IMR-90 (cell line): ENCODE results near the gene APBB1IP. TPM values are rescaled to one million over a fixed set of nuclear protein-coding genes. Genes with fewer than 3 reads are reported as not detected.
A peak's percentile ranks its signal among the peaks of the same experiment; 100 is the strongest.

Experiments used
- ATAC-seq: fragments of 200-7000 bp; cut with Tn5 transposase; 2 replicates; pipeline ENCODE4 v1.9.1; 2020; ENCODE audit warnings: low read depth, mild to moderate bottlenecking, moderate library complexity
- BruUV-seq: library from RNA; stranded (reverse); fragments of 400-500 nt; replicated peaks from 2 replicates; lab custom pipeline; 2021; lab: Mats Ljungman, UMichigan
- CTCF ChIA-PET: fragments of 300-600 bp; formaldehyde crosslinking; extraction: SDS; loops from one replicate; lab custom pipeline; 2021; ENCODE audit warnings: antibody characterized with exemption; lab: Yijun Ruan, JAX
- POLR2A ChIA-PET: fragments of 300-600 bp; sonication (Branson Sonifier 250); formaldehyde crosslinking; loops from one replicate; lab custom pipeline; 2022; ENCODE audit warnings: antibody characterized with exemption; ENCODE audit not compliant: unreplicated experiment; lab: Charles Lee
- DNase-seq: peaks from one replicate; pipeline ENCODE4 v3.0.0; 2013
- H2AFZ ChIP-seq: replicated peaks from 2 replicates; pipeline ENCODE3; 2013; ENCODE audit warnings: low read length, mild to moderate bottlenecking; ENCODE audit not compliant: poor library complexity
- H2AK5ac ChIP-seq: 2 replicates; pipeline ENCODE4 v1.6.1; 2013; ENCODE audit warnings: low read depth, low read length, inconsistent platforms
- H2AK9ac ChIP-seq: replicated peaks from 2 replicates; pipeline ENCODE3; 2013; ENCODE audit warnings: mild to moderate bottlenecking, low read depth, low read length, moderate library complexity; ENCODE audit not compliant: poor library complexity
- H2BK120ac ChIP-seq: 2 replicates; pipeline ENCODE4 v1.6.1; 2013; ENCODE audit warnings: low read depth, low read length, inconsistent platforms
- H2BK15ac ChIP-seq: 3 replicates; pipeline ENCODE4 v1.6.1; 2013; ENCODE audit warnings: low read depth, low read length, inconsistent platforms
- H2BK20ac ChIP-seq: 2 replicates; pipeline ENCODE4 v1.6.1; 2013; ENCODE audit warnings: low read depth, mild to moderate bottlenecking, inconsistent platforms, low read length, moderate library complexity
- H2BK5ac ChIP-seq: 2 replicates; pipeline ENCODE4 v1.6.1; 2013; ENCODE audit warnings: mild to moderate bottlenecking, low read depth, low read length, inconsistent platforms; ENCODE audit not compliant: poor library complexity, severe bottlenecking
- H3K14ac ChIP-seq: replicated peaks from 2 replicates; pipeline ENCODE4 v1.6.1; 2013; ENCODE audit warnings: low read depth, low read length, inconsistent platforms
- H3K18ac ChIP-seq: 2 replicates; pipeline ENCODE4 v1.6.1; 2013; ENCODE audit warnings: low read depth, low read length, control low read depth
- H3K23ac ChIP-seq: 2 replicates; pipeline ENCODE4 v1.6.1; 2013; ENCODE audit warnings: low read depth, low read length, inconsistent platforms
- H3K27ac ChIP-seq: 2 replicates; pipeline ENCODE4 v1.5.1; 2013; ENCODE audit warnings: mild to moderate bottlenecking, control low read depth, low read length; ENCODE audit not compliant: insufficient read depth
- H3K27me3 ChIP-seq: 2 replicates; pipeline ENCODE4 v1.6.1; 2013; ENCODE audit warnings: low read length; ENCODE audit not compliant: control insufficient read depth, insufficient read depth
- H3K36me3 ChIP-seq: 2 replicates; pipeline ENCODE4 v1.6.1; 2013; ENCODE audit warnings: low read length, mixed read lengths; ENCODE audit not compliant: control insufficient read depth, insufficient read depth
- H3K4ac ChIP-seq: 2 replicates; pipeline ENCODE4 v1.6.1; 2013; ENCODE audit warnings: low read depth, low read length, inconsistent platforms
- H3K4me1 ChIP-seq: 2 replicates; pipeline ENCODE4 v1.6.1; 2013; ENCODE audit warnings: low read length, mixed read lengths; ENCODE audit not compliant: control insufficient read depth, insufficient read depth
- H3K4me2 ChIP-seq: 2 replicates; pipeline ENCODE4 v1.6.1; 2013; ENCODE audit warnings: low read depth, mild to moderate bottlenecking, control low read depth, low read length, moderate library complexity
- H3K4me3 ChIP-seq: 2 replicates; pipeline ENCODE4 v1.5.1; 2013; ENCODE audit warnings: low read depth, mild to moderate bottlenecking, control low read depth, low read length, moderate library complexity; ENCODE audit not compliant: insufficient read depth
- H3K56ac ChIP-seq: 2 replicates; pipeline ENCODE4 v1.6.1; 2013; ENCODE audit warnings: low read length, inconsistent platforms; ENCODE audit not compliant: insufficient read depth; ENCODE audit errors: extremely low read depth
- H3K79me1 ChIP-seq, 2 experiments: 2 replicates each; pipeline ENCODE4 v1.6.1; 2013; ENCODE audit warnings: low read length in 2 of 2, inconsistent platforms in 1 of 2, low read depth in 1 of 2
- H3K9ac ChIP-seq: 2 replicates; pipeline ENCODE4 v1.6.1; 2013; ENCODE audit warnings: low read depth, low read length, control low read depth
- H3K9me1 ChIP-seq: 2 replicates; pipeline ENCODE4 v1.6.1; 2013; ENCODE audit warnings: low read length, inconsistent platforms; ENCODE audit not compliant: insufficient read depth
- H3K9me3 ChIP-seq: 2 replicates; pipeline ENCODE4 v1.6.1; 2013; ENCODE audit warnings: low read length; ENCODE audit not compliant: control insufficient read depth, insufficient read depth
- H4K20me1 ChIP-seq: 2 replicates; pipeline ENCODE4 v1.6.1; 2013; ENCODE audit warnings: low read length, inconsistent platforms; ENCODE audit not compliant: insufficient read depth
- H4K5ac ChIP-seq: 2 replicates; pipeline ENCODE4 v1.6.1; 2013; ENCODE audit warnings: mild to moderate bottlenecking, low read depth, low read length, control low read depth
- H4K8ac ChIP-seq, 2 experiments: 2 replicates each; pipeline ENCODE4 v1.6.1; 2013; ENCODE audit warnings: low read depth in 2 of 2, low read length in 2 of 2, control low read depth in 1 of 2, inconsistent platforms in 1 of 2
- H4K91ac ChIP-seq: 2 replicates; pipeline ENCODE4 v1.6.1; 2013; ENCODE audit warnings: low read depth, low read length, inconsistent platforms; ENCODE audit not compliant: insufficient read depth
- CEBPB ChIP-seq: IDR thresholded peaks from 2 replicates; pipeline ENCODE4 v1.6.1; 2012; ENCODE audit warnings: low read depth, low read length, improper control_type of control experiment
- WGBS, 2 experiments: methylation state at CpG; one replicate each; pipeline versions ENCODE4 v1.1.5 to v1.1.7; 2013; ENCODE audit warnings: missing lambda C conversion rate in 2 of 2; ENCODE audit not compliant: insufficient read length in 1 of 2; ENCODE audit errors: extremely low coverage in 2 of 2; 5-methylcytosine and 5-hydroxymethylcytosine counted together
- dilution Hi-C: fragments of 300-500 bp; cut with HindIII; formaldehyde crosslinking; loops from one replicate; pipeline ENCODE4 v1.14.3; 2018; ENCODE audit warnings: low sequenced_read_pairs; ENCODE audit not compliant: unreplicated experiment
- in situ Hi-C: fragments of 300-500 bp; cut with MboI; formaldehyde crosslinking; loops from 3 replicates; pipeline ENCODE4 v1.14.3; 2019; ENCODE audit warnings: low sequenced_read_pairs, inconsistent platforms, mixed read lengths
- intact Hi-C: fragments of 100-400 bp; cut with micrococcal nuclease; formaldehyde crosslinking; loops from 2 replicates; pipeline ENCODE4 v1.10.0; 2022
- polyA plus RNA-seq, 3 experiments: library from polyadenylated mRNA; depleted of rRNA; stranded (reverse); fragments of >200 nt; gene quantifications; 2 replicates each; pipeline ENCODE4 v1.2.3, GENCODE V29; 2012; ENCODE audit warnings: low replicate concordance in 1 of 3
- total RNA-seq: library from RNA; depleted of rRNA; stranded (reverse); fragments of >200 nt; gene quantifications from 2 replicates; pipeline ENCODE4 v1.2.3, GENCODE V29; 2012
- TF ChIP-seq, protein P1 (sequence below): fragments of 150-350 bp; IDR thresholded peaks from 2 replicates; pipeline ENCODE4 v1.6.1; 2017; ENCODE audit warnings: mild to moderate bottlenecking, antibody characterized with exemption, low read length, low read depth
- TF ChIP-seq, protein P2 (sequence below): conservative IDR thresholded peaks from 2 replicates; pipeline ENCODE4 v1.5.1; 2012; ENCODE audit warnings: mild to moderate bottlenecking, low read depth, low read length, improper control_type of control experiment

Gene APBB1IP
- total and polyA plus RNA-seq, 2 of the 4 experiments (the other 2 are of a cell fraction) = not detected

DNA sequence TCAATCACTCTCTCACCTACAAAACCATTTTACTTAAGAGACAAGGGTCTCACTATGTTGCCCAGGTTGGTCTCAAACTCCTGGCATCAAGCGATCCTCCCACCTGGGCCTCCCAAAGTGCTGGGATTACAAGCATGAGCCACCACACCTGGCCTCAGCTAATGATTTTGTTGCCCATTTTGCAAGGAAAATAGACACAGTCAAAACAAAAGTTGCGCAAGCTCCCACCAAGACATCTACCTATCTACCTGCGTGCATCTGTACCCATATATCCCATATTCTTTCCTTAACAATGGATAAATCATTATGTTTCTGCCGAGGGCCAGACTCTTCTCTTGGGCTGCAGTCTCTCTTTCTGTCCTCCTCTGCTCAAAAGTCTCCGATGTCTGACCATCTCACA lies 67.3 kb downstream of the APBB1IP start:
- H3K23ac ChIP-seq = no peak overlapping the region
- no peak for ATAC-seq
- no TSS peak for BruUV-seq
- H3K9me1 ChIP-seq = no peaks in the 10 kb centered on the region
- peaks cover 11% of the 10 kb centered on the region for H3K9me3 ChIP-seq
- H3K27me3 ChIP-seq = no peaks in the 10 kb centered on the region
- no peak overlapping the region for H3K9ac ChIP-seq
- H3K18ac ChIP-seq = no peak overlapping the region
- no peak overlapping the region for H4K8ac ChIP-seq
- H3K4me3 ChIP-seq = no peak overlapping the region
- H3K4me2 ChIP-seq = no peak overlapping the region
- no peaks in the 10 kb centered on the region for H3K4me1 ChIP-seq
- WGBS, 2 experiments = 100% methylated on average over 1 of the region's 5 CpGs; no CpG with 5 or more reads in 1 of the 2 experiments
- ChIA-PET CTCF (no interaction called here), POLR2A (no interaction called here)
- no peak overlapping the region for H4K91ac ChIP-seq
- no peaks in the 10 kb centered on the region for H4K20me1 ChIP-seq
- TF ChIP-seq, protein P1, sequence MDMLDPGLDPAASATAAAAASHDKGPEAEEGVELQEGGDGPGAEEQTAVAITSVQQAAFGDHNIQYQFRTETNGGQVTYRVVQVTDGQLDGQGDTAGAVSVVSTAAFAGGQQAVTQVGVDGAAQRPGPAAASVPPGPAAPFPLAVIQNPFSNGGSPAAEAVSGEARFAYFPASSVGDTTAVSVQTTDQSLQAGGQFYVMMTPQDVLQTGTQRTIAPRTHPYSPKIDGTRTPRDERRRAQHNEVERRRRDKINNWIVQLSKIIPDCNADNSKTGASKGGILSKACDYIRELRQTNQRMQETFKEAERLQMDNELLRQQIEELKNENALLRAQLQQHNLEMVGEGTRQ = no peak
- TF ChIP-seq, protein P2, sequence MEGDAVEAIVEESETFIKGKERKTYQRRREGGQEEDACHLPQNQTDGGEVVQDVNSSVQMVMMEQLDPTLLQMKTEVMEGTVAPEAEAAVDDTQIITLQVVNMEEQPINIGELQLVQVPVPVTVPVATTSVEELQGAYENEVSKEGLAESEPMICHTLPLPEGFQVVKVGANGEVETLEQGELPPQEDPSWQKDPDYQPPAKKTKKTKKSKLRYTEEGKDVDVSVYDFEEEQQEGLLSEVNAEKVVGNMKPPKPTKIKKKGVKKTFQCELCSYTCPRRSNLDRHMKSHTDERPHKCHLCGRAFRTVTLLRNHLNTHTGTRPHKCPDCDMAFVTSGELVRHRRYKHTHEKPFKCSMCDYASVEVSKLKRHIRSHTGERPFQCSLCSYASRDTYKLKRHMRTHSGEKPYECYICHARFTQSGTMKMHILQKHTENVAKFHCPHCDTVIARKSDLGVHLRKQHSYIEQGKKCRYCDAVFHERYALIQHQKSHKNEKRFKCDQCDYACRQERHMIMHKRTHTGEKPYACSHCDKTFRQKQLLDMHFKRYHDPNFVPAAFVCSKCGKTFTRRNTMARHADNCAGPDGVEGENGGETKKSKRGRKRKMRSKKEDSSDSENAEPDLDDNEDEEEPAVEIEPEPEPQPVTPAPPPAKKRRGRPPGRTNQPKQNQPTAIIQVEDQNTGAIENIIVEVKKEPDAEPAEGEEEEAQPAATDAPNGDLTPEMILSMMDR = no peak
- TF ChIP-seq CEBPB = peak; percentile 52
- dilution Hi-C loops = no loop called here
- H3K79me1 ChIP-seq = no peaks in the 10 kb centered on the region
- no peak for DNase-seq
- H3K27ac ChIP-seq = no peak overlapping the region
- no peak overlapping the region for H2AK5ac ChIP-seq
- H4K5ac ChIP-seq = no peak overlapping the region
- H2AFZ ChIP-seq = no peak overlapping the region
- no peak overlapping the region for H2BK20ac ChIP-seq
- H3K4ac ChIP-seq = no peak overlapping the region
- H2AK9ac ChIP-seq = no peak overlapping the region
- H3K14ac ChIP-seq = no peak overlapping the region
- no peak overlapping the region for H2BK120ac ChIP-seq
- H3K36me3 ChIP-seq = no peaks in the 10 kb centered on the region
- in situ Hi-C loops = no loop called here
- no peak overlapping the region for H2BK5ac ChIP-seq
- no peak overlapping the region for H3K56ac ChIP-seq
- no peak overlapping the region for H2BK15ac ChIP-seq
- intact Hi-C loops = no loop called here
